Suprapubic skin (tissue), 3 donors: Measurements from ENCODE around the gene COL12A1.

Experiments used
- CTCF ChIP-seq, 2 donors: fragments of 200-600 bp in 1 of 2; fragments of 450-650 bp in 1 of 2; sonication (generic) in 1 of 2; IDR thresholded peaks; one replicate each; pipeline ENCODE4 v1.5.1; 2016 to 2019; ENCODE audit warnings: antibody characterized with exemption in 2 of 2, mild to moderate bottlenecking in 1 of 2, moderate library complexity in 1 of 2
- POLR2A ChIP-seq, 2 donors: fragments of 450-650 bp; IDR thresholded peaks; one replicate each; pipeline ENCODE4 v1.6.1; 2017; ENCODE audit warnings: antibody characterized with exemption in 2 of 2, mild to moderate bottlenecking in 2 of 2, moderate library complexity in 2 of 2

GRCh38 chr6:75052491-75052890, 153.4 kb downstream of the COL12A1 start:
- TF ChIP-seq CTCF (IDR thresholded peaks at IDR 0.05) = no peak
- TF ChIP-seq POLR2A (IDR thresholded peaks at IDR 0.05) = no peak
